Endothelial cell of umbilical vein (primary cell): ENCODE data around the gene NFIL3. TPM values are rescaled to one million over a fixed set of nuclear protein-coding genes. Genes with fewer than 3 reads are reported as not detected.

Experiments used
- BruUV-seq: library from RNA; stranded (reverse); fragments of 400-500 nt; replicated peaks from 2 replicates; lab custom pipeline; 2021; lab: Mats Ljungman, UMichigan
- CTCF ChIA-PET: fragments of 300-600, 350-600 bp; sonication (Branson Sonifier 250); formaldehyde crosslinking; loops from one replicate; lab custom pipeline; 2021; ENCODE audit warnings: antibody characterized with exemption, inconsistent platforms; lab: Charles Lee
- POLR2A ChIA-PET: fragments of 300-600, 350-600 bp; sonication (Branson Sonifier 250); formaldehyde crosslinking; loops from one replicate; lab custom pipeline; 2021; ENCODE audit warnings: antibody characterized with exemption, inconsistent platforms; lab: Charles Lee
- DNase-seq: peaks from one replicate; pipeline ENCODE4 v3.0.0-alpha.2; 2011; ENCODE audit warnings: low read depth, low spot score
- FAIRE-seq: peaks from 2 replicates; lab custom pipeline; 2011; peaks lifted over from hg19 to GRCh38; lab: Jason Lieb, UNC
- H2AFZ ChIP-seq: 2 replicates; pipeline ENCODE4 v1.6.0; 2012; ENCODE audit warnings: low read depth, low read length, control low read depth, inconsistent platforms
- H3K27ac ChIP-seq: 2 replicates; pipeline ENCODE4 v1.5.1; 2011; ENCODE audit warnings: low read depth, mild to moderate bottlenecking, control low read depth, low read length, moderate library complexity; ENCODE audit not compliant: insufficient read depth
- H3K27me3 ChIP-seq, 2 experiments: 2 replicates each; pipeline versions ENCODE4 v1.6.0 to v1.6.1; 2011; ENCODE audit warnings: low read length in 2 of 2, mixed read lengths in 1 of 2; ENCODE audit not compliant: control insufficient read depth in 2 of 2, insufficient read depth in 2 of 2
- H3K36me3 ChIP-seq, 2 experiments: 2 replicates in 1 of 2; 3 replicates in 1 of 2; pipeline ENCODE4 v1.5.1; 2011; ENCODE audit warnings: low read length in 2 of 2, mild to moderate bottlenecking in 1 of 2, moderate library complexity in 1 of 2; ENCODE audit not compliant: control insufficient read depth in 2 of 2, insufficient read depth in 2 of 2; ENCODE audit errors: extremely low read depth in 1 of 2
- H3K4me1 ChIP-seq: 3 replicates; pipeline ENCODE4 v1.5.1; 2011; ENCODE audit warnings: mild to moderate bottlenecking, low read length; ENCODE audit not compliant: control insufficient read depth, insufficient read depth; ENCODE audit errors: extremely low read depth
- H3K4me2 ChIP-seq: 2 replicates; pipeline ENCODE4 v1.6.1; 2011; ENCODE audit warnings: low read length, control low read depth, mixed read lengths; ENCODE audit not compliant: insufficient read depth
- H3K4me3 ChIP-seq, 3 experiments: fragments of 200-600 bp in 1 of 3; sonication (generic), shearing (Covaris generic) in 1 of 3; replicated peaks in 1 of 3; 2 replicates each; pipeline ENCODE4 v1.5.1; 2011 to 2016; ENCODE audit warnings: control low read depth in 3 of 3, low read length in 3 of 3, mild to moderate bottlenecking in 2 of 3, inconsistent platforms in 1 of 3, low read depth in 1 of 3, moderate library complexity in 1 of 3; ENCODE audit not compliant: insufficient read depth in 1 of 3
- H3K79me2 ChIP-seq: 2 replicates; pipeline ENCODE4 v1.6.0; 2012; ENCODE audit warnings: low read length, inconsistent platforms; ENCODE audit not compliant: control insufficient read depth, insufficient read depth
- H3K9ac ChIP-seq: replicated peaks from 2 replicates; pipeline ENCODE3; 2011; ENCODE audit warnings: low read length, control low read depth; ENCODE audit not compliant: insufficient read depth; ENCODE audit errors: extremely low read depth
- H3K9me1 ChIP-seq: replicated peaks from 3 replicates; pipeline ENCODE4 v1.6.0; 2011; ENCODE audit warnings: mild to moderate bottlenecking, low read length; ENCODE audit not compliant: control insufficient read depth, insufficient read depth; ENCODE audit errors: extremely low read depth
- H3K9me3 ChIP-seq: replicated peaks from 2 replicates; pipeline ENCODE4 v1.5.1; 2012; ENCODE audit warnings: low read length, inconsistent platforms; ENCODE audit not compliant: control insufficient read depth, insufficient read depth
- H4K20me1 ChIP-seq: replicated peaks from 2 replicates; pipeline ENCODE3; 2011; ENCODE audit warnings: mild to moderate bottlenecking, low read length; ENCODE audit not compliant: control insufficient read depth, insufficient read depth; ENCODE audit errors: extremely low read depth
- CTCF ChIP-seq, 2 donors: IDR thresholded peaks; 1 replicate in 1 of 2; 2 replicates in 1 of 2; pipeline ENCODE4 v1.5.1; 2011; ENCODE audit warnings: low read length in 2 of 2, mild to moderate bottlenecking in 2 of 2, moderate library complexity in 2 of 2, control low read depth in 1 of 2, inconsistent platforms in 1 of 2, low read depth in 1 of 2; ENCODE audit not compliant: insufficient read depth in 1 of 2; ENCODE audit errors: extremely low read depth in 1 of 2
- FOS ChIP-seq: IDR thresholded peaks from 2 replicates; pipeline ENCODE4 v1.6.1; 2011; ENCODE audit warnings: mild to moderate bottlenecking, low read length, moderate library complexity, borderline replicate concordance; ENCODE audit not compliant: insufficient read depth
- GATA2 ChIP-seq: IDR thresholded peaks from 2 replicates; pipeline ENCODE4 v1.7.0; 2011; ENCODE audit warnings: low read depth, mild to moderate bottlenecking, moderate library complexity, mixed read lengths, low read length; ENCODE audit not compliant: insufficient read length, insufficient read depth
- JUN ChIP-seq: IDR thresholded peaks from 2 replicates; pipeline ENCODE4 v1.6.1; 2011; ENCODE audit warnings: borderline replicate concordance, low read depth; ENCODE audit not compliant: insufficient read length, insufficient read depth
- MYC ChIP-seq: IDR thresholded peaks from one replicate; pipeline ENCODE4 v1.6.1; 2011; ENCODE audit warnings: mild to moderate bottlenecking, low read depth, low read length
- POLR2AphosphoS5 ChIP-seq: IDR thresholded peaks from 2 replicates; pipeline ENCODE4 v1.6.1; 2012; ENCODE audit warnings: low read depth, mild to moderate bottlenecking, control low read depth, low read length, moderate library complexity; ENCODE audit not compliant: insufficient read depth
- dilution Hi-C: fragments of 300-500 bp; cut with MboI; formaldehyde crosslinking; loops from one replicate; pipeline ENCODE4 v1.15.0; 2019; ENCODE audit warnings: low sequenced_read_pairs; ENCODE audit not compliant: extremely low pct_ligation_motif_present
- intact Hi-C: fragments of 100-400 bp; cut with micrococcal nuclease; formaldehyde crosslinking; loops from one replicate; pipeline ENCODE4 v1.10.0; 2022
- polyA plus RNA-seq, 4 experiments: library from polyadenylated mRNA; depleted of rRNA in 3 of 4; stranded (reverse) in 3 of 4; unstranded in 1 of 4; fragments of >200 nt; gene quantifications; 2 replicates each; pipeline versions ENCODE4 v1.2.1 to v1.2.3, GENCODE V29; 2011 to 2012; ENCODE audit warnings: missing spikeins in 1 of 4
- total RNA-seq: library from RNA; stranded (reverse); gene quantifications from 2 replicates; pipeline ENCODE4 v1.2.3, GENCODE V29; 2021

The NFIL3 gene
- total and polyA plus RNA-seq, 2 donors (not counting 3 experiments of a cell fraction or from before 2014, with no cell fraction given): 2.9 to 10.5 TPM

GRCh38 chr9:91405343-91406077 is 18.1 kb downstream of the NFIL3 start:
- TF ChIP-seq MYC (no peak), JUN (no peak), CTCF (IDR thresholded peaks at IDR 0.05; ENCODE audit: extremely low read depth in 1 of 2, insufficient read depth in 1 of 2, low read depth in 1 of 2, low read length in 2 of 2) (no peak), GATA2 (no peak), FOS (no peak), POLR2AphosphoS5 (no peak)
- Histone ChIP-seq H3K4me2 (no peak overlapping the region), H3K9me1 (no peaks in the 10 kb centered on the region), H3K27me3 (no peaks in the 10 kb centered on the region), H3K4me1 (no peaks in the 10 kb centered on the region), H3K4me3 (no peak overlapping the region), H3K36me3 (peaks cover 3 to 5% of the 10 kb centered on the region in 2 experiments), H2AFZ (no peak overlapping the region), H4K20me1 (no peaks in the 10 kb centered on the region), H3K79me2 (peaks cover 5% of the 10 kb centered on the region), H3K9me3 (no peaks in the 10 kb centered on the region), H3K9ac (no peak overlapping the region), H3K27ac (no peak overlapping the region)
- no peak for FAIRE-seq
- no peak for DNase-seq
- ChIA-PET CTCF (no interaction called here), POLR2A (no interaction called here)
- no TSS peak for BruUV-seq
- dilution Hi-C loops (no loop called here), intact Hi-C loops (no loop called here)
